Esophagus squamous epithelium (tissue), 4 donors: ENCODE results near the gene CDC42BPG.

Experiments used
- POLR2A ChIP-seq, 4 donors: fragments of 450-650 bp; IDR thresholded peaks; one replicate each; pipeline ENCODE4 v1.6.1; 2017; ENCODE audit warnings: antibody characterized with exemption in 4 of 4, mild to moderate bottlenecking in 4 of 4, moderate library complexity in 3 of 4
- TF ChIP-seq, protein P1 (sequence below), 6 experiments: fragments of 450-650 bp in 4 of 6; fragments of 200-600 bp in 2 of 6; sonication (generic) in 2 of 6; IDR thresholded peaks; one replicate each; pipeline ENCODE4 v1.5.1; 2016 to 2019; ENCODE audit warnings: antibody characterized with exemption in 6 of 6, mild to moderate bottlenecking in 4 of 6, moderate library complexity in 4 of 6

DNA sequence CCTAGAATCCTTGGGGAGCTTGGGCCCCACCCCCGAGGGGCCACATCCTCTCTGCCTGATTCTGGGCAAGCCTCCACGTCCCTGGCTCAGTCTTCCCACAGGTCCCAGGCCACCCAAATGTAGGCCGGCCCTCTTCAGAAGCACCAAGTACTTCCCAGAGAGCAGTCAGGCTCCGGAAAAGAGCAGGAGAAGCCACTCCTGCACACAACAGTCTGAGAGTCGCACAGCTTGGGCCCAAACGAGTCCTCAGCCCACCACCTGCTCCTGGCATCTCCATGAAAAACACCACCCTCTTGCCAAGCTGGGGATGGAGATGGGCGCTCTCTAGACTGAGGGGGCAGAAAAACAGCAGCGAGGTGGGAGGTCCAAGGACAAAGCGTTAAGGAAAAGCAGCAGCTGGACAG, 18.5 kb upstream of the CDC42BPG start:
- TF ChIP-seq, protein P1, sequence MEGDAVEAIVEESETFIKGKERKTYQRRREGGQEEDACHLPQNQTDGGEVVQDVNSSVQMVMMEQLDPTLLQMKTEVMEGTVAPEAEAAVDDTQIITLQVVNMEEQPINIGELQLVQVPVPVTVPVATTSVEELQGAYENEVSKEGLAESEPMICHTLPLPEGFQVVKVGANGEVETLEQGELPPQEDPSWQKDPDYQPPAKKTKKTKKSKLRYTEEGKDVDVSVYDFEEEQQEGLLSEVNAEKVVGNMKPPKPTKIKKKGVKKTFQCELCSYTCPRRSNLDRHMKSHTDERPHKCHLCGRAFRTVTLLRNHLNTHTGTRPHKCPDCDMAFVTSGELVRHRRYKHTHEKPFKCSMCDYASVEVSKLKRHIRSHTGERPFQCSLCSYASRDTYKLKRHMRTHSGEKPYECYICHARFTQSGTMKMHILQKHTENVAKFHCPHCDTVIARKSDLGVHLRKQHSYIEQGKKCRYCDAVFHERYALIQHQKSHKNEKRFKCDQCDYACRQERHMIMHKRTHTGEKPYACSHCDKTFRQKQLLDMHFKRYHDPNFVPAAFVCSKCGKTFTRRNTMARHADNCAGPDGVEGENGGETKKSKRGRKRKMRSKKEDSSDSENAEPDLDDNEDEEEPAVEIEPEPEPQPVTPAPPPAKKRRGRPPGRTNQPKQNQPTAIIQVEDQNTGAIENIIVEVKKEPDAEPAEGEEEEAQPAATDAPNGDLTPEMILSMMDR (IDR thresholded peaks at IDR 0.05) = no peak
- TF ChIP-seq POLR2A (IDR thresholded peaks at IDR 0.05) = no peak
